WTC11 (cell line): Measurements from ENCODE around the gene NAV2. TPM values are rescaled to one million over a fixed set of nuclear protein-coding genes. Genes with fewer than 3 reads are reported as not detected.

Experiments
- ATAC-seq: fragments of 200-7000 bp; cut with Tn5 transposase; 2 replicates; pipeline ENCODE4 v1.10.0; 2021; ENCODE audit warnings: mild to moderate bottlenecking, moderate library complexity
- CTCF ChIA-PET: fragments of 300-600 bp; sonication (Branson Sonifier 250); formaldehyde crosslinking; loops from one replicate; lab custom pipeline; 2021; ENCODE audit warnings: antibody characterized with exemption; lab: Charles Lee
- POLR2A ChIA-PET: fragments of 350-600 bp; sonication (Branson Sonifier 250); formaldehyde crosslinking; loops from one replicate; lab custom pipeline; 2021; ENCODE audit warnings: antibody characterized with exemption; lab: Charles Lee
- DNase-seq: peaks from one replicate; pipeline ENCODE4 v3.0.0; 2021; ENCODE audit warnings: low spot score
- H3K27ac Mint-ChIP-seq: 2 replicates; pipeline ENCODE4 v1.8.0; 2021; ENCODE audit warnings: mixed read lengths
- H3K27me3 Mint-ChIP-seq: 2 replicates; pipeline ENCODE4 v1.8.0; 2021; ENCODE audit warnings: low read depth, mild to moderate bottlenecking, moderate library complexity, mixed read lengths
- H3K36me3 Mint-ChIP-seq: 2 replicates; pipeline ENCODE4 v1.8.0; 2021; ENCODE audit warnings: mixed read lengths
- H3K4me1 Mint-ChIP-seq: 2 replicates; pipeline ENCODE4 v1.8.0; 2022; ENCODE audit warnings: mixed read lengths
- H3K4me3 Mint-ChIP-seq: 2 replicates; pipeline ENCODE4 v1.8.0; 2021; ENCODE audit warnings: mild to moderate bottlenecking, moderate library complexity, mixed read lengths
- H3K9me3 Mint-ChIP-seq: 2 replicates; pipeline ENCODE4 v1.8.0; 2021; ENCODE audit warnings: mixed read lengths
- ATF1 ChIP-seq: sonication (generic); formaldehyde crosslinking; IDR thresholded peaks from 2 replicates; pipeline ENCODE4 v1.8.1; 2023; ENCODE audit warnings: mild to moderate bottlenecking, moderate library complexity, missing genetic modification reagents
- ATF3 ChIP-seq: sonication (generic); formaldehyde crosslinking; conservative IDR thresholded peaks from 2 replicates; pipeline ENCODE4 v1.8.1; 2022; ENCODE audit warnings: mild to moderate bottlenecking, missing genetic modification reagents
- CREM ChIP-seq: sonication (generic); formaldehyde crosslinking; IDR thresholded peaks from 2 replicates; pipeline ENCODE4 v1.8.1; 2022; ENCODE audit warnings: mild to moderate bottlenecking, missing genetic modification reagents, moderate library complexity
- ELF4 ChIP-seq: sonication (generic); formaldehyde crosslinking; IDR thresholded peaks from 2 replicates; pipeline ENCODE4 v1.8.1; 2022; ENCODE audit warnings: low read depth, mild to moderate bottlenecking, moderate library complexity, missing genetic modification reagents
- EMX1 ChIP-seq: fragments of 250-450 bp; sonication (Bioruptor Pico); IDR thresholded peaks from 2 replicates; pipeline ENCODE4 v1.8.0; 2021; ENCODE audit warnings: mild to moderate bottlenecking
- FOXK1 ChIP-seq: sonication (generic); formaldehyde crosslinking; IDR thresholded peaks from 2 replicates; pipeline ENCODE4 v1.8.0; 2022; ENCODE audit warnings: mild to moderate bottlenecking, moderate library complexity, missing genetic modification reagents
- GABPB1 ChIP-seq: sonication (generic); formaldehyde crosslinking; IDR thresholded peaks from 2 replicates; pipeline ENCODE4 v1.8.1; 2023; ENCODE audit warnings: mild to moderate bottlenecking, missing genetic modification reagents
- HMGXB4 ChIP-seq: sonication (generic); formaldehyde crosslinking; IDR thresholded peaks from 2 replicates; pipeline ENCODE4 v1.8.1; 2023; ENCODE audit warnings: mild to moderate bottlenecking, moderate library complexity, missing genetic modification reagents
- JAZF1 ChIP-seq: fragments of 250-450 bp; sonication (Bioruptor Pico); IDR thresholded peaks from 2 replicates; pipeline ENCODE4 v1.9.0; 2021; ENCODE audit warnings: moderate library complexity, mild to moderate bottlenecking, inconsistent platforms
- KAT7 ChIP-seq: sonication (generic); formaldehyde crosslinking; IDR thresholded peaks from 2 replicates; pipeline ENCODE4 v1.8.1; 2023; ENCODE audit warnings: missing genetic modification reagents, mild to moderate bottlenecking, borderline replicate concordance
- MYBL2 ChIP-seq: sonication (generic); formaldehyde crosslinking; IDR thresholded peaks from 2 replicates; pipeline ENCODE4 v1.8.1; 2023; ENCODE audit warnings: mild to moderate bottlenecking, moderate library complexity, missing genetic modification reagents
- NR3C1 ChIP-seq: sonication (generic); formaldehyde crosslinking; conservative IDR thresholded peaks from 2 replicates; pipeline ENCODE4 v1.8.1; 2023; ENCODE audit warnings: low read depth, mild to moderate bottlenecking, missing genetic modification reagents
- PRRX2 ChIP-seq: fragments of 250-450 bp; sonication (Bioruptor Pico); IDR thresholded peaks from 2 replicates; pipeline ENCODE4 v1.8.0; 2021; ENCODE audit warnings: mild to moderate bottlenecking
- TCF7 ChIP-seq: sonication (generic); formaldehyde crosslinking; IDR thresholded peaks from 2 replicates; pipeline ENCODE4 v1.8.0; 2022; ENCODE audit warnings: mild to moderate bottlenecking, low read depth, missing genetic modification reagents, moderate library complexity
- ZBTB43 ChIP-seq: sonication (generic); formaldehyde crosslinking; IDR thresholded peaks from 2 replicates; pipeline ENCODE4 v1.8.1; 2023; ENCODE audit warnings: mild to moderate bottlenecking, missing genetic modification reagents
- ZNF396 ChIP-seq: fragments of 250-450 bp; sonication (Bioruptor Pico); IDR thresholded peaks from 2 replicates; pipeline ENCODE4 v1.8.0; 2021; ENCODE audit warnings: mild to moderate bottlenecking, moderate library complexity, borderline replicate concordance
- ZNF423 ChIP-seq: fragments of 250-450 bp; sonication (Bioruptor Pico); IDR thresholded peaks from 2 replicates; pipeline ENCODE4 v2.1.2; 2022; ENCODE audit warnings: mild to moderate bottlenecking, moderate library complexity
- ZNF512 ChIP-seq: sonication (generic); formaldehyde crosslinking; IDR thresholded peaks from 2 replicates; pipeline ENCODE4 v1.8.1; 2022; ENCODE audit warnings: missing genetic modification reagents, borderline replicate concordance
- total RNA-seq: library from RNA; stranded (reverse); gene quantifications from 3 replicates; pipeline ENCODE4 v1.2.3, GENCODE V29; 2021
- TF ChIP-seq, protein P1 (sequence below): sonication (generic); formaldehyde crosslinking; IDR thresholded peaks from 2 replicates; pipeline ENCODE4 v1.8.1; 2023; ENCODE audit warnings: mild to moderate bottlenecking, missing genetic modification reagents
- TF ChIP-seq, protein P2 (sequence below): sonication (generic); formaldehyde crosslinking; IDR thresholded peaks from 2 replicates; pipeline ENCODE4 v1.8.0; 2022; ENCODE audit warnings: mild to moderate bottlenecking, missing genetic modification reagents
- TF ChIP-seq, protein P3 (sequence below): sonication (generic); formaldehyde crosslinking; IDR thresholded peaks from 2 replicates; pipeline ENCODE4 v1.8.0; 2022; ENCODE audit warnings: mild to moderate bottlenecking, missing genetic modification reagents

The NAV2 gene
- total RNA-seq, 1 experiment from 2014 or later = 42.8 TPM

DNA sequence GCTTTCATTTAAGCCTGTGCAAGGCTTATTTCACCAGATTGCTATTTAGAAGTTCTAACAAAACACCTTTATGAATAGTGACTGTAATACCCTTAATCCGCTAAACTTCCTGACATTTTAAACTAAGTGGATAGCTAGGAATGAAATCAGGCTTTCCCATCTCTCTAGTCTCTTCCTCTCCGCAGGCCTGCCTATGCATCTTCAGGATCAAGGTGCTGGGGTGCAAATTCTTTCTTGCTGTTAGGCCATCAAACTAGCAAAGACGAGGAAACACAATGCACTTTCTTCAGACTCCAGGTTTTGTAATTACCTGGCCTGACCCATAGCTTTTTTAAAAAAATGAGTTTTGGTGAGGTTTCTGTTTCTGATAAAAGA lies 298.2 kb downstream of the NAV2 start:
- no peaks in the 10 kb centered on the region for H3K9me3 Mint-ChIP-seq
- ChIA-PET POLR2A (interaction anchor here (1.3 kb wide), 1 partner anchor 14 kb away, joined by 3 read pairs; no protein-coding TSS in a partner anchor), CTCF (interaction anchor here (2.3 kb wide), 1 partner anchor 10 kb away, joined by 10 read pairs; no protein-coding TSS in a partner anchor)
- no peaks in the 10 kb centered on the region for H3K27me3 Mint-ChIP-seq
- ATAC-seq = peak; percentile 28
- H3K36me3 Mint-ChIP-seq = no peaks in the 10 kb centered on the region
- DNase-seq = no peak
- no peak overlapping the region for H3K27ac Mint-ChIP-seq
- TF ChIP-seq, protein P1, sequence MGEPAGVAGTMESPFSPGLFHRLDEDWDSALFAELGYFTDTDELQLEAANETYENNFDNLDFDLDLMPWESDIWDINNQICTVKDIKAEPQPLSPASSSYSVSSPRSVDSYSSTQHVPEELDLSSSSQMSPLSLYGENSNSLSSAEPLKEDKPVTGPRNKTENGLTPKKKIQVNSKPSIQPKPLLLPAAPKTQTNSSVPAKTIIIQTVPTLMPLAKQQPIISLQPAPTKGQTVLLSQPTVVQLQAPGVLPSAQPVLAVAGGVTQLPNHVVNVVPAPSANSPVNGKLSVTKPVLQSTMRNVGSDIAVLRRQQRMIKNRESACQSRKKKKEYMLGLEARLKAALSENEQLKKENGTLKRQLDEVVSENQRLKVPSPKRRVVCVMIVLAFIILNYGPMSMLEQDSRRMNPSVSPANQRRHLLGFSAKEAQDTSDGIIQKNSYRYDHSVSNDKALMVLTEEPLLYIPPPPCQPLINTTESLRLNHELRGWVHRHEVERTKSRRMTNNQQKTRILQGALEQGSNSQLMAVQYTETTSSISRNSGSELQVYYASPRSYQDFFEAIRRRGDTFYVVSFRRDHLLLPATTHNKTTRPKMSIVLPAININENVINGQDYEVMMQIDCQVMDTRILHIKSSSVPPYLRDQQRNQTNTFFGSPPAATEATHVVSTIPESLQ (CRISPR knock-in tag) = no peak
- TF ChIP-seq ZNF423 (CRISPR knock-in tag) (no peak), KAT7 (CRISPR knock-in tag) (no peak), ELF4 (no peak), ZNF396 (CRISPR knock-in tag) (no peak), ZNF512 (no peak), NR3C1 (CRISPR knock-in tag) (no peak), ATF1 (CRISPR knock-in tag) (no peak)
- TF ChIP-seq, protein P2, sequence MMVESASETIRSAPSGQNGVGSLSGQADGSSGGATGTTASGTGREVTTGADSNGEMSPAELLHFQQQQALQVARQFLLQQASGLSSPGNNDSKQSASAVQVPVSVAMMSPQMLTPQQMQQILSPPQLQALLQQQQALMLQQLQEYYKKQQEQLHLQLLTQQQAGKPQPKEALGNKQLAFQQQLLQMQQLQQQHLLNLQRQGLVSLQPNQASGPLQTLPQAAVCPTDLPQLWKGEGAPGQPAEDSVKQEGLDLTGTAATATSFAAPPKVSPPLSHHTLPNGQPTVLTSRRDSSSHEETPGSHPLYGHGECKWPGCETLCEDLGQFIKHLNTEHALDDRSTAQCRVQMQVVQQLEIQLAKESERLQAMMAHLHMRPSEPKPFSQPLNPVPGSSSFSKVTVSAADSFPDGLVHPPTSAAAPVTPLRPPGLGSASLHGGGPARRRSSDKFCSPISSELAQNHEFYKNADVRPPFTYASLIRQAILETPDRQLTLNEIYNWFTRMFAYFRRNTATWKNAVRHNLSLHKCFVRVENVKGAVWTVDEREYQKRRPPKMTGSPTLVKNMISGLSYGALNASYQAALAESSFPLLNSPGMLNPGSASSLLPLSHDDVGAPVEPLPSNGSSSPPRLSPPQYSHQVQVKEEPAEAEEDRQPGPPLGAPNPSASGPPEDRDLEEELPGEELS (CRISPR knock-in tag) = no peak
- H3K4me1 Mint-ChIP-seq = peaks cover 23% of the 10 kb centered on the region
- H3K4me3 Mint-ChIP-seq = no peak overlapping the region

DNA sequence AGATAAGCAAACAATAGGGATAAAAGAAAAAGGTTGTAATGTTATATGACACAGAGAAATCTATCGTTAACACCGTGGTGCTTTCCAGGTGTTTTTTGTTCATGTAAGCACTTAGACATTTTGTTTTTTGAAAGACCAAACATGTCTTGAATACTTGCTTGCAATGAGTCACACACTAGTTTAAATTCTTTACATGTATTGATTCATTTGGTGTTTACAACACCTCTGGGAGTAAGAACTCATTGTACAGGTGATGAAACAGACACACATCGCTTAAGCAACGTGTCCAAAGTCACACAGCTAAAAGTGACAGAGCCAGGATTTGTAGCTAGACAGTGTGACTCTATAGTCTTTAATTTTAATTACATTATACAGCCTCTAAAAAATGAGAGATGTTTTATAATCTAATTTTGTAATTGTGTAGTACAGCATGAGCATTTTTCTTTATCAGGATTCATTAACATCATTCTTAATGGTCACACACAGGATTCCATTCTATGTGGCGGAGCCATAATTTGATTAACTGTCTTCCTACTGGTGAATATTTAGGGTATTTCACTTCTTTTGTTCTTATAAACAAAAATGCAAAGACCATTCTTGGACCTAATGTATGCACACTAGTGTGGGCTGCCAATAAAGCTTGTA lies 298.8 kb downstream of the NAV2 start:
- peaks cover 27% of the 10 kb centered on the region for H3K4me1 Mint-ChIP-seq
- ChIA-PET CTCF (interaction anchor here (2.3 kb wide), 1 partner anchor 11 kb away, joined by 10 read pairs; no protein-coding TSS in a partner anchor), POLR2A (no interaction called here)
- TF ChIP-seq PRRX2 (CRISPR knock-in tag) (no peak), GABPB1 (CRISPR knock-in tag) (peak; percentile 94)
- no peaks in the 10 kb centered on the region for H3K27me3 Mint-ChIP-seq
- H3K4me3 Mint-ChIP-seq = no peak overlapping the region
- ATAC-seq = no peak
- no peak for DNase-seq
- H3K9me3 Mint-ChIP-seq = no peaks in the 10 kb centered on the region
- H3K36me3 Mint-ChIP-seq = no peaks in the 10 kb centered on the region
- no peak overlapping the region for H3K27ac Mint-ChIP-seq

DNA sequence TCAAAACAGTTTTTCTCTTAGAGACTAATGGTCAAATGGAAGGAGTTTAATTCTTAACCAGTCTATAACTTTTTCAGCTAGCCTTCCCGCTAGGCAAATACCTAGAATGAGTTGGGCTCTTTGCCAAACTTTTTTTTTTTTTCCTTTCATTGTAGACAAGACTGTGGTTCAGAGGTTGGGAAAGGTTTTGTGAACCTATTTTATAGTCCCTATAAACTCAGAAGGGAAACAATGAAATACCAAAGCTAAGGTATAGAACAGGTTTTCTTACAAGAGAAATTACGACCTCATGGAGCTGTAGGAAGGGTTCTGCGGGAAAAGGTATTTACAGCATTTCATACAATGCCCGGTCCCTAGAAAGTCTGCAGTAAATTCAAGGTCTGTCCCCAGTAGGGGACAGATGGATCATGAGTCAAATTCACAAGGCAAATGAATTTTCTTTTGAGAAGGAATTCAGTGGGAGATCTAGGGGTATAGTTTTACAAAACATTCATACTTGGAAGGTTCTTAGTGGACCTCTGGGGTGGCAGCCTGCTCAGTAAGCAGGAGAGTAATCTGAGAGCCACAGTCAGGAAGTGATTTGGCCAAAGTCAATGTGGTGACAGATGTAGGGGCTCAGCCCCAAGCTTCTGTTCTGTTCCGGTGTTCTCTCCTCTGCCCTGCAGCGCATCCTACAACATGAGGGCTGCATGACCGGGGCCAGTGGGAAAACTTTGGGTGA lies 300.9 kb downstream of the NAV2 start:
- ChIA-PET POLR2A (interaction anchor here (1.0 kb wide), 1 partner anchor 9 kb away, joined by 3 read pairs; no protein-coding TSS in a partner anchor), CTCF (interaction anchor here (2.4 kb wide), 1 partner anchor 9 kb away, joined by 6 read pairs; no protein-coding TSS in a partner anchor)
- ATAC-seq = peak; percentile 40; the same call in 1 of the 2 replicates
- no peak for DNase-seq
- Mint-ChIP-seq H3K4me1 (peaks cover 40% of the 10 kb centered on the region), H3K27me3 (no peaks in the 10 kb centered on the region), H3K27ac (peak overlapping the region; percentile 44; the same call in 1 of the 2 replicates), H3K9me3 (no peaks in the 10 kb centered on the region), H3K4me3 (no peak overlapping the region), H3K36me3 (no peaks in the 10 kb centered on the region)
- no peak for TF ChIP-seq HMGXB4 (CRISPR knock-in tag)
- no peak for TF ChIP-seq ZBTB43 (CRISPR knock-in tag)
- TF ChIP-seq CREM = no peak
- TF ChIP-seq FOXK1 (CRISPR knock-in tag) = no peak
- TF ChIP-seq EMX1 (CRISPR knock-in tag) = no peak
- TF ChIP-seq, protein P3, sequence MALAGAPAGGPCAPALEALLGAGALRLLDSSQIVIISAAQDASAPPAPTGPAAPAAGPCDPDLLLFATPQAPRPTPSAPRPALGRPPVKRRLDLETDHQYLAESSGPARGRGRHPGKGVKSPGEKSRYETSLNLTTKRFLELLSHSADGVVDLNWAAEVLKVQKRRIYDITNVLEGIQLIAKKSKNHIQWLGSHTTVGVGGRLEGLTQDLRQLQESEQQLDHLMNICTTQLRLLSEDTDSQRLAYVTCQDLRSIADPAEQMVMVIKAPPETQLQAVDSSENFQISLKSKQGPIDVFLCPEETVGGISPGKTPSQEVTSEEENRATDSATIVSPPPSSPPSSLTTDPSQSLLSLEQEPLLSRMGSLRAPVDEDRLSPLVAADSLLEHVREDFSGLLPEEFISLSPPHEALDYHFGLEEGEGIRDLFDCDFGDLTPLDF (CRISPR knock-in tag) = no peak
- TF ChIP-seq TCF7 = no peak
- no peak for TF ChIP-seq ATF3 (CRISPR knock-in tag)
- TF ChIP-seq MYBL2 (CRISPR knock-in tag) = no peak
- no peak for TF ChIP-seq JAZF1 (CRISPR knock-in tag)
